Loucy (cell line): Measurements from ENCODE around the gene TMEM272.
A peak's percentile ranks its signal among the peaks of the same experiment; 100 is the strongest.

Source experiments
- H2AFZ ChIP-seq: fragments of 200-600 bp; sonication (generic); 2 replicates; pipeline ENCODE4 v1.6.0; 2016; ENCODE audit warnings: antibody characterized with exemption, mild to moderate bottlenecking, low read length, moderate library complexity
- H3F3A ChIP-seq: fragments of 200-600 bp; 2 replicates; pipeline ENCODE4 v1.6.0; 2016; ENCODE audit warnings: antibody characterized with exemption, low read depth, mild to moderate bottlenecking
- H3K27me3 ChIP-seq: fragments of 200-600 bp; sonication (generic); 2 replicates; pipeline ENCODE4 v1.6.1; 2014; ENCODE audit warnings: low read length, mild to moderate bottlenecking; ENCODE audit not compliant: insufficient read depth, poor library complexity, severe bottlenecking
- H3K36me3 ChIP-seq: fragments of 200-600 bp; sonication (generic); 2 replicates; pipeline ENCODE4 v1.6.1; 2016; ENCODE audit warnings: low read length; ENCODE audit not compliant: insufficient read depth
- H3K4me1 ChIP-seq: fragments of 200-600 bp; sonication (generic); 2 replicates; pipeline ENCODE4 v1.5.1; 2014; ENCODE audit warnings: low read length, mild to moderate bottlenecking; ENCODE audit not compliant: insufficient read depth, poor library complexity, severe bottlenecking
- H3K4me2 ChIP-seq: fragments of 200-600 bp; sonication (generic); 2 replicates; pipeline ENCODE4 v1.6.0; 2014; ENCODE audit warnings: antibody characterized with exemption, low read length, low read depth, mild to moderate bottlenecking; ENCODE audit not compliant: poor library complexity, severe bottlenecking
- H3K4me3 ChIP-seq: fragments of 200-600 bp; sonication (generic); 2 replicates; pipeline ENCODE4 v1.5.1; 2014; ENCODE audit warnings: low read length, mild to moderate bottlenecking, mixed read lengths; ENCODE audit not compliant: poor library complexity, severe bottlenecking
- H3K79me2 ChIP-seq: fragments of 200-600 bp; sonication (generic); 2 replicates; pipeline ENCODE4 v1.6.1; 2014; ENCODE audit warnings: low read length; ENCODE audit not compliant: insufficient read depth
- H3K9ac ChIP-seq: fragments of 200-600 bp; sonication (generic); 2 replicates; pipeline ENCODE4 v1.6.0; 2014; ENCODE audit warnings: mild to moderate bottlenecking, low read depth, low read length, moderate library complexity; ENCODE audit not compliant: poor library complexity, severe bottlenecking
- H3K9me2 ChIP-seq: fragments of 200-600 bp; sonication (generic); replicated peaks from 2 replicates; pipeline ENCODE4 v1.6.1; 2016; ENCODE audit warnings: low read depth, low read length, mixed read lengths
- H3K9me3 ChIP-seq: fragments of 200-600 bp; sonication (generic); 2 replicates; pipeline ENCODE4 v1.6.1; 2014; ENCODE audit warnings: mild to moderate bottlenecking, antibody characterized with exemption, low read length, low read depth; ENCODE audit not compliant: insufficient read depth
- H4K20me1 ChIP-seq: fragments of 200-600 bp; sonication (generic); 2 replicates; pipeline ENCODE4 v1.6.0; 2014; ENCODE audit warnings: antibody characterized with exemption, low read length, mild to moderate bottlenecking; ENCODE audit not compliant: insufficient read depth, poor library complexity, severe bottlenecking
- EZH2phosphoT487 ChIP-seq: fragments of 200-600 bp; IDR thresholded peaks from 2 replicates; pipeline ENCODE4 v1.6.1; 2018; ENCODE audit warnings: antibody characterized with exemption, mild to moderate bottlenecking, moderate library complexity, borderline replicate concordance
- TF ChIP-seq, protein P1 (sequence below): fragments of 200-600 bp; sonication (generic); conservative IDR thresholded peaks from 2 replicates; pipeline ENCODE4 v1.5.1; 2014; ENCODE audit warnings: mild to moderate bottlenecking, antibody characterized with exemption, low read length

Gene TMEM272

GRCh38 chr13:51805313-51805712 is 39.7 kb downstream of the TMEM272 start:
- no peaks in the 10 kb centered on the region for H3K9me3 ChIP-seq
- H3K9me2 ChIP-seq = no peaks in the 10 kb centered on the region
- H3K27me3 ChIP-seq = no peaks in the 10 kb centered on the region
- no peaks in the 10 kb centered on the region for H4K20me1 ChIP-seq
- H3K4me3 ChIP-seq = no peak overlapping the region
- peaks cover 19% of the 10 kb centered on the region for H3K4me1 ChIP-seq
- no peaks in the 10 kb centered on the region for H3K79me2 ChIP-seq
- no peak overlapping the region for H2AFZ ChIP-seq
- no peak overlapping the region for H3K9ac ChIP-seq
- no peaks in the 10 kb centered on the region for H3K36me3 ChIP-seq
- TF ChIP-seq EZH2phosphoT487 = no peak
- TF ChIP-seq, protein P1, sequence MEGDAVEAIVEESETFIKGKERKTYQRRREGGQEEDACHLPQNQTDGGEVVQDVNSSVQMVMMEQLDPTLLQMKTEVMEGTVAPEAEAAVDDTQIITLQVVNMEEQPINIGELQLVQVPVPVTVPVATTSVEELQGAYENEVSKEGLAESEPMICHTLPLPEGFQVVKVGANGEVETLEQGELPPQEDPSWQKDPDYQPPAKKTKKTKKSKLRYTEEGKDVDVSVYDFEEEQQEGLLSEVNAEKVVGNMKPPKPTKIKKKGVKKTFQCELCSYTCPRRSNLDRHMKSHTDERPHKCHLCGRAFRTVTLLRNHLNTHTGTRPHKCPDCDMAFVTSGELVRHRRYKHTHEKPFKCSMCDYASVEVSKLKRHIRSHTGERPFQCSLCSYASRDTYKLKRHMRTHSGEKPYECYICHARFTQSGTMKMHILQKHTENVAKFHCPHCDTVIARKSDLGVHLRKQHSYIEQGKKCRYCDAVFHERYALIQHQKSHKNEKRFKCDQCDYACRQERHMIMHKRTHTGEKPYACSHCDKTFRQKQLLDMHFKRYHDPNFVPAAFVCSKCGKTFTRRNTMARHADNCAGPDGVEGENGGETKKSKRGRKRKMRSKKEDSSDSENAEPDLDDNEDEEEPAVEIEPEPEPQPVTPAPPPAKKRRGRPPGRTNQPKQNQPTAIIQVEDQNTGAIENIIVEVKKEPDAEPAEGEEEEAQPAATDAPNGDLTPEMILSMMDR = no peak
- H3K4me2 ChIP-seq = peak overlapping the region; percentile 89
- no peaks in the 10 kb centered on the region for H3F3A ChIP-seq

DNA sequence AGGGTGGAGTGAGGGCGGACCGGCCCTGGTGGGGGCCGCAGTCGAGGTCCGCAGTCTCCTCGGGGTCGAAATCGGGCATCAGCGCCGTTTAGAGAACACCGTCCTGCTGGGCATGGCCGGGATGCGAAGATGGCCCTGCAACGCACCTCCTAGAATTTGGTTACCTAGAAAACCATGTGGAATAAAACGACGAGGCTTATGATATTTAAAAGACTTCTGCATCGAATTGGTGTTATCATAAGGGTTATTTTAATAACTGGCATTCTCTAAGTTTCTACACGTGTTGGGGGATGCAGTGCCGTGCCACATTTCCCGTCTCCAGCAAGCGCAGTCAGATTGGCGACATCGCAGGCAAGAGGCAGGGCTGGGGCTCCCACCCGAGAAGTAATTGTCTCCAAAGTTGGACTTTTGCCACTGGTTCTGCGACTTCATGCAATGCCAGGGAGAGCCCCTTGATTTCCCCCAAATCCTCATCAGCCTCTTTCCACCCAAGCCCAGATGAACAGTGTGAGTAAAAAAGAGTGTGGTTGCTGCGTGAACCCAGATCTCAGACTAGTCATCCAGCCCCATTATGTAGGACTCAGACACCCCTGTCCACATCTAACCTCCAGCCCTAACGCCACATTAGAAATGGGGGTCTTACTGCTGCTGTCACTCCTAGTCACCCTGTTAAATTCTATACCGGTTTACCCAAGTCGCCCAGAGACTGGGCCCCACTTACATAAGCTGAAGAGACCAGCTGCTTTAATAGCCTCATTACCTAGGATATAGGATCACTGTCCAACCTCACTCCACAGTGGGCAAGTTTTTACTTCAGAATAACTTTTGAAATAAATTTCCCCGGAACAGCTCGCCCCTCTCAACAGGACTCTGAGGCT is 40.4 kb downstream of the TMEM272 start:
- Histone ChIP-seq H3F3A (no peaks in the 10 kb centered on the region), H3K4me1 (peaks cover 19% of the 10 kb centered on the region), H3K9me2 (no peaks in the 10 kb centered on the region), H3K9ac (peak overlapping the region; percentile 79), H3K4me2 (peak overlapping the region; percentile 89), H2AFZ (peak overlapping the region; percentile 99), H4K20me1 (no peaks in the 10 kb centered on the region), H3K79me2 (no peaks in the 10 kb centered on the region), H3K9me3 (no peaks in the 10 kb centered on the region), H3K4me3 (peak overlapping the region; percentile 84), H3K27me3 (no peaks in the 10 kb centered on the region), H3K36me3 (no peaks in the 10 kb centered on the region)
- TF ChIP-seq, protein P1 = no peak
- no peak for TF ChIP-seq EZH2phosphoT487

DNA sequence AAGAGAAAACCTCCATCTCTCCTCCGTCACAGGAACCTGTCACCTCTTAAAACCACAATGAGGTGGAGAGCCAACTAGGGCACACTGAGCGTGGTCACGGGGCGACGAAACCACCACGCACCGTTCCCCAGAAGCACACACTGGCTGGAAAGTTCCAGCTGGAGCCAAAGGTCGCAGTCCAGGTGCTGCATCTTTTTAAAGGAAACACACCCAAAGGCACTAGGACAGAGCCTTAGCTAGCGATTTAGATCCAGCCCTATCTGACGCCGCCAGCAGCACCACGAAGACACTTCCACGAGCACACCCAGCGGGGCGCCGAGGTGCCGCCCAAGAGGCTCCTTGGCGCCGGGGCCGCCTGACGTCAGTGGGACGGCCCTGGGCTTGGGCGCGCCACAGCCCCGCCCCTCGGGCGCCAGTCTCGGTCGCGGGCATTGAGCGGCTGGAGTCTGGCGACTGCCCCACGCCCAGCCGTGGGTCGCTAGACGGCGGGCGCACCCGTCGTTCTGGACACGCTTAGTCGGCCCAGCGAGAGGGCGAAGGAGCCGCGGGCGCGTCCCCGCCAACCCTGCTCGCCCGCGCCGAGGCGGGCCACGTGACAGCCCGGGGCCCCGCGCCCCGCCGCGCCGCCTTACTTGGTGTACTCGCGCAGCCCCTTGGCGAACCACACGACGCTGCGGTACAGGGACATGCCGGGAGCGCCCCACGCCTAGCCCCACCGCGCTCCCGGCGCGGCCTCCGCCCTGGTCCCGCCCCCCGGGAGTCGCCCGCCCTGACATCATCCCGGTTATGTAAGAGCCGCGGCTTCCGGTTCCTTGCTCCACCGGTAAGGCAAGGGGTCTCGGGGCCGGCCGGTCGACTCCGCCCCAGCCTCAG is 41.3 kb downstream of the TMEM272 start, which contains the start of gene DHRS12:
Gene DHRS12 (minus strand): TSS at position 742 of the 873 bp plus-strand sequence. CDS start 4,504 bp downstream, outside the sequence.
- Histone ChIP-seq H3F3A (no peaks in the 10 kb centered on the region), H3K79me2 (no peaks in the 10 kb centered on the region), H4K20me1 (no peaks in the 10 kb centered on the region), H3K4me1 (peaks cover 19% of the 10 kb centered on the region), H3K4me2 (peak within 1 kb of the TSS; percentile 89), H3K9me3 (no peaks in the 10 kb centered on the region), H3K27me3 (no peaks in the 10 kb centered on the region), H3K9ac (peak within 1 kb of the TSS; percentile 79), H3K9me2 (no peaks in the 10 kb centered on the region), H3K4me3 (peak within 1 kb of the TSS; percentile 84), H2AFZ (peak within 1 kb of the TSS; percentile 99), H3K36me3 (no peaks in the 10 kb centered on the region)
- TF ChIP-seq, protein P1 = peak; percentile 14; the same call in 1 of the 2 replicates
- no peak for TF ChIP-seq EZH2phosphoT487
